IMR-90 (cell line): ENCODE data around the gene RPS8. TPM values are rescaled to one million over a fixed set of nuclear protein-coding genes. Genes with fewer than 3 reads are reported as not detected.

Experiments used
- ATAC-seq: fragments of 200-7000 bp; cut with Tn5 transposase; 2 replicates; pipeline ENCODE4 v1.9.1; 2020; ENCODE audit warnings: low read depth, mild to moderate bottlenecking, moderate library complexity
- BruUV-seq: library from RNA; stranded (reverse); fragments of 400-500 nt; replicated peaks from 2 replicates; lab custom pipeline; 2021; lab: Mats Ljungman, UMichigan
- CTCF ChIA-PET: fragments of 300-600 bp; formaldehyde crosslinking; extraction: SDS; loops from one replicate; lab custom pipeline; 2021; ENCODE audit warnings: antibody characterized with exemption; lab: Yijun Ruan, JAX
- POLR2A ChIA-PET: fragments of 300-600 bp; sonication (Branson Sonifier 250); formaldehyde crosslinking; loops from one replicate; lab custom pipeline; 2022; ENCODE audit warnings: antibody characterized with exemption; ENCODE audit not compliant: unreplicated experiment; lab: Charles Lee
- DNase-seq: peaks from one replicate; pipeline ENCODE4 v3.0.0; 2013
- H2AFZ ChIP-seq: replicated peaks from 2 replicates; pipeline ENCODE3; 2013; ENCODE audit warnings: low read length, mild to moderate bottlenecking; ENCODE audit not compliant: poor library complexity
- H2AK5ac ChIP-seq: 2 replicates; pipeline ENCODE4 v1.6.1; 2013; ENCODE audit warnings: low read depth, low read length, inconsistent platforms
- H2AK9ac ChIP-seq: replicated peaks from 2 replicates; pipeline ENCODE3; 2013; ENCODE audit warnings: mild to moderate bottlenecking, low read depth, low read length, moderate library complexity; ENCODE audit not compliant: poor library complexity
- H2BK120ac ChIP-seq: 2 replicates; pipeline ENCODE4 v1.6.1; 2013; ENCODE audit warnings: low read depth, low read length, inconsistent platforms
- H2BK15ac ChIP-seq: 3 replicates; pipeline ENCODE4 v1.6.1; 2013; ENCODE audit warnings: low read depth, low read length, inconsistent platforms
- H2BK20ac ChIP-seq: 2 replicates; pipeline ENCODE4 v1.6.1; 2013; ENCODE audit warnings: low read depth, mild to moderate bottlenecking, inconsistent platforms, low read length, moderate library complexity
- H2BK5ac ChIP-seq: 2 replicates; pipeline ENCODE4 v1.6.1; 2013; ENCODE audit warnings: mild to moderate bottlenecking, low read depth, low read length, inconsistent platforms; ENCODE audit not compliant: poor library complexity, severe bottlenecking
- H3K14ac ChIP-seq: replicated peaks from 2 replicates; pipeline ENCODE4 v1.6.1; 2013; ENCODE audit warnings: low read depth, low read length, inconsistent platforms
- H3K18ac ChIP-seq: 2 replicates; pipeline ENCODE4 v1.6.1; 2013; ENCODE audit warnings: low read depth, low read length, control low read depth
- H3K23ac ChIP-seq: 2 replicates; pipeline ENCODE4 v1.6.1; 2013; ENCODE audit warnings: low read depth, low read length, inconsistent platforms
- H3K27ac ChIP-seq: 2 replicates; pipeline ENCODE4 v1.5.1; 2013; ENCODE audit warnings: mild to moderate bottlenecking, control low read depth, low read length; ENCODE audit not compliant: insufficient read depth
- H3K27me3 ChIP-seq: 2 replicates; pipeline ENCODE4 v1.6.1; 2013; ENCODE audit warnings: low read length; ENCODE audit not compliant: control insufficient read depth, insufficient read depth
- H3K36me3 ChIP-seq: 2 replicates; pipeline ENCODE4 v1.6.1; 2013; ENCODE audit warnings: low read length, mixed read lengths; ENCODE audit not compliant: control insufficient read depth, insufficient read depth
- H3K4ac ChIP-seq: 2 replicates; pipeline ENCODE4 v1.6.1; 2013; ENCODE audit warnings: low read depth, low read length, inconsistent platforms
- H3K4me1 ChIP-seq: 2 replicates; pipeline ENCODE4 v1.6.1; 2013; ENCODE audit warnings: low read length, mixed read lengths; ENCODE audit not compliant: control insufficient read depth, insufficient read depth
- H3K4me2 ChIP-seq: 2 replicates; pipeline ENCODE4 v1.6.1; 2013; ENCODE audit warnings: low read depth, mild to moderate bottlenecking, control low read depth, low read length, moderate library complexity
- H3K4me3 ChIP-seq: 2 replicates; pipeline ENCODE4 v1.5.1; 2013; ENCODE audit warnings: low read depth, mild to moderate bottlenecking, control low read depth, low read length, moderate library complexity; ENCODE audit not compliant: insufficient read depth
- H3K56ac ChIP-seq: 2 replicates; pipeline ENCODE4 v1.6.1; 2013; ENCODE audit warnings: low read length, inconsistent platforms; ENCODE audit not compliant: insufficient read depth; ENCODE audit errors: extremely low read depth
- H3K79me1 ChIP-seq, 2 experiments: 2 replicates each; pipeline ENCODE4 v1.6.1; 2013; ENCODE audit warnings: low read length in 2 of 2, inconsistent platforms in 1 of 2, low read depth in 1 of 2
- H3K9ac ChIP-seq: 2 replicates; pipeline ENCODE4 v1.6.1; 2013; ENCODE audit warnings: low read depth, low read length, control low read depth
- H3K9me1 ChIP-seq: 2 replicates; pipeline ENCODE4 v1.6.1; 2013; ENCODE audit warnings: low read length, inconsistent platforms; ENCODE audit not compliant: insufficient read depth
- H3K9me3 ChIP-seq: 2 replicates; pipeline ENCODE4 v1.6.1; 2013; ENCODE audit warnings: low read length; ENCODE audit not compliant: control insufficient read depth, insufficient read depth
- H4K20me1 ChIP-seq: 2 replicates; pipeline ENCODE4 v1.6.1; 2013; ENCODE audit warnings: low read length, inconsistent platforms; ENCODE audit not compliant: insufficient read depth
- H4K5ac ChIP-seq: 2 replicates; pipeline ENCODE4 v1.6.1; 2013; ENCODE audit warnings: mild to moderate bottlenecking, low read depth, low read length, control low read depth
- H4K8ac ChIP-seq, 2 experiments: 2 replicates each; pipeline ENCODE4 v1.6.1; 2013; ENCODE audit warnings: low read depth in 2 of 2, low read length in 2 of 2, control low read depth in 1 of 2, inconsistent platforms in 1 of 2
- H4K91ac ChIP-seq: 2 replicates; pipeline ENCODE4 v1.6.1; 2013; ENCODE audit warnings: low read depth, low read length, inconsistent platforms; ENCODE audit not compliant: insufficient read depth
- CEBPB ChIP-seq: IDR thresholded peaks from 2 replicates; pipeline ENCODE4 v1.6.1; 2012; ENCODE audit warnings: low read depth, low read length, improper control_type of control experiment
- CHD1 ChIP-seq: IDR thresholded peaks from 2 replicates; pipeline ENCODE4 v1.6.1; 2012; ENCODE audit warnings: low read depth, low read length, improper control_type of control experiment
- MAZ ChIP-seq: IDR thresholded peaks from 2 replicates; pipeline ENCODE4 v1.6.1; 2012; ENCODE audit warnings: low read depth, mild to moderate bottlenecking, low read length, improper control_type of control experiment, moderate library complexity, borderline replicate concordance
- MXI1 ChIP-seq: IDR thresholded peaks from 2 replicates; pipeline ENCODE4 v1.6.1; 2012; ENCODE audit warnings: low read depth, mild to moderate bottlenecking, low read length, moderate library complexity, borderline replicate concordance
- NFE2L2 ChIP-seq: fragments of 150-350 bp; IDR thresholded peaks from 2 replicates; pipeline ENCODE4 v1.6.1; 2016; ENCODE audit warnings: low read depth, mild to moderate bottlenecking, low read length
- RFX5 ChIP-seq: IDR thresholded peaks from 2 replicates; pipeline ENCODE4 v1.8.0; 2012; ENCODE audit warnings: low read depth, mild to moderate bottlenecking, low read length, moderate library complexity
- WGBS, 2 experiments: methylation state at CpG; one replicate each; pipeline versions ENCODE4 v1.1.5 to v1.1.7; 2013; ENCODE audit warnings: missing lambda C conversion rate in 2 of 2; ENCODE audit not compliant: insufficient read length in 1 of 2; ENCODE audit errors: extremely low coverage in 2 of 2; 5-methylcytosine and 5-hydroxymethylcytosine counted together
- dilution Hi-C: fragments of 300-500 bp; cut with HindIII; formaldehyde crosslinking; loops from one replicate; pipeline ENCODE4 v1.14.3; 2018; ENCODE audit warnings: low sequenced_read_pairs; ENCODE audit not compliant: unreplicated experiment
- in situ Hi-C: fragments of 300-500 bp; cut with MboI; formaldehyde crosslinking; loops from 3 replicates; pipeline ENCODE4 v1.14.3; 2019; ENCODE audit warnings: low sequenced_read_pairs, inconsistent platforms, mixed read lengths
- intact Hi-C: fragments of 100-400 bp; cut with micrococcal nuclease; formaldehyde crosslinking; loops from 2 replicates; pipeline ENCODE4 v1.10.0; 2022
- polyA plus RNA-seq, 3 experiments: library from polyadenylated mRNA; depleted of rRNA; stranded (reverse); fragments of >200 nt; gene quantifications; 2 replicates each; pipeline ENCODE4 v1.2.3, GENCODE V29; 2012; ENCODE audit warnings: low replicate concordance in 1 of 3
- total RNA-seq: library from RNA; depleted of rRNA; stranded (reverse); fragments of >200 nt; gene quantifications from 2 replicates; pipeline ENCODE4 v1.2.3, GENCODE V29; 2012
- TF ChIP-seq, protein P1 (sequence below): fragments of 150-350 bp; IDR thresholded peaks from 2 replicates; pipeline ENCODE4 v1.6.1; 2016; ENCODE audit warnings: low read depth, mild to moderate bottlenecking, low read length, moderate library complexity, borderline replicate concordance
- TF ChIP-seq, protein P2 (sequence below): conservative IDR thresholded peaks from 2 replicates; pipeline ENCODE4 v1.5.1; 2012; ENCODE audit warnings: mild to moderate bottlenecking, low read depth, low read length, improper control_type of control experiment

Gene RPS8
- total and polyA plus RNA-seq, 2 of the 4 experiments (the other 2 are of a cell fraction) = 2,171 to 2,255 TPM

DNA sequence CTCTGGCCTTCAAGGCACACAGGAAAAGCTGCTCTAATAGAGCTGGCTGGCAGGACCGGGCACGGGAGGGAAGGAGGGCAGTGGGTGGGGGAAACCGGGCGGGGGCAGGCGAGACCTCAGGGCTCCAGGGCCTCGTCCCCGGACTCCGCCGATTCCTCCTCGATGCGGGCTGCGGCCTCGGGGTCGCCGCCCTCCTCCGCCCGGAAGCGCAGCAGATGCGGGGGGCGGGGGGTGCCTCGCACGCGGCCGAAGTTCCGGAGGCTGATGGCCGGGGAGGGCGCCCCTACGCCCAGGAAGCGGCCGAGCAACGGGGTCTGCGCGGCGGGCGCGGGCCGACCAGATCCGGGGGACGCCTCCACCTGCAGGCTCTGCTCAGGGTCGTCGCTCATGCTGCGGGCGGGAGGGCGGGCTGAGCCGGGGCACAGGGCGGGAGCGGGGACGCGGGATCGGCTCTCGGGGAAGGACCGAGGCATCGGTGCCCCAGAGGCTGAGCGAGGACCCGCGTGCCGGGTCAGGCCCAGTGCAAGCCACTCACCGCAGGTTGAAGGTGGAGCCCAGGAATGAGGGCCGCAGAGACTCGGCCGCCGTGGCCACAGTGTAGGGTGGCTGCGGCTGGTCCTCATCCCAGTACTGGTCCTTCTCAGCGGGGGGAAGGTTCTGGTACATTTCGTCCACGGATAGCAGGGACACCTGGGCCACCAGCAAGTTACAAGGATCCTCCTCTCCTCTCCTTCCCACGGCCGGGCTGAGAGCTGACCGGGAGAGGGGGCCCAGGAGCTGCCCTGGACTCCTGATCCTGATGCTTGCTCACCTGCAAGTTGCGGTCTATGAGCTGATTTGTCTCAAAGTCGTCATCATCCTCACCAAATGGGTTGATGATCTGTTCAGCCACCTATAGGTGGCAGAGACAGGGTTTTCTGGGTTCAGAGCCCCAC lies 9.0 kb downstream of the RPS8 start:
- intact Hi-C loops = no loop called here
- peak overlapping the region; percentile 33 to 82; a peak in 2 of 4 replicates for H4K8ac ChIP-seq
- no peaks in the 10 kb centered on the region for H3K9me3 ChIP-seq
- H3K36me3 ChIP-seq = peaks cover 15% of the 10 kb centered on the region
- H2AK9ac ChIP-seq = peak overlapping the region; percentile 66
- H2AK5ac ChIP-seq = 0 out of 2 replicates have a peak overlapping the region, but pooled peaks have one; percentile 43
- H3K18ac ChIP-seq = peak overlapping the region; percentile 7; the same call in 1 of the 2 replicates
- no peak overlapping the region for H3K9ac ChIP-seq
- no peak overlapping the region; the same call in 1 of the 2 replicates for H3K4me3 ChIP-seq
- no peak overlapping the region; the same call in 1 of the 2 replicates for H4K91ac ChIP-seq
- peaks cover 8% of the 10 kb centered on the region; the same call in 1 of the 2 replicates for H3K9me1 ChIP-seq
- peaks cover 0 to 18% of the 10 kb centered on the region in 2 experiments; a peak in 2 of 4 replicates for H3K79me1 ChIP-seq
- no peak overlapping the region for H3K27ac ChIP-seq
- H2BK15ac ChIP-seq = no peak overlapping the region
- no peak overlapping the region for H2BK5ac ChIP-seq
- H3K4me2 ChIP-seq = peak overlapping the region; percentile 38; the same call in 1 of the 2 replicates
- in situ Hi-C loops = no loop called here
- dilution Hi-C loops = no loop called here
- H3K14ac ChIP-seq = no peak overlapping the region
- whole genome bisulfite sequencing, 2 experiments = 3% methylated on average over 6 of the region's 71 CpGs; no CpG with 5 or more reads in 1 of the 2 experiments
- peak overlapping the region; percentile 77 for H2AFZ ChIP-seq
- no peak overlapping the region for H2BK120ac ChIP-seq
- H2BK20ac ChIP-seq = no peak overlapping the region
- peak overlapping the region; percentile 91 for H4K5ac ChIP-seq
- peaks cover 8% of the 10 kb centered on the region; the same call in 1 of the 2 replicates for H3K4me1 ChIP-seq
- no TSS peak for BruUV-seq
- H3K27me3 ChIP-seq = no peaks in the 10 kb centered on the region; the same call in 1 of the 2 replicates
- H4K20me1 ChIP-seq = 0 out of 2 replicates have a peak, but pooled peaks cover 15% of the 10 kb centered on the region
- DNase-seq = no peak
- peak; percentile 11 for ATAC-seq
- TF ChIP-seq, protein P1, sequence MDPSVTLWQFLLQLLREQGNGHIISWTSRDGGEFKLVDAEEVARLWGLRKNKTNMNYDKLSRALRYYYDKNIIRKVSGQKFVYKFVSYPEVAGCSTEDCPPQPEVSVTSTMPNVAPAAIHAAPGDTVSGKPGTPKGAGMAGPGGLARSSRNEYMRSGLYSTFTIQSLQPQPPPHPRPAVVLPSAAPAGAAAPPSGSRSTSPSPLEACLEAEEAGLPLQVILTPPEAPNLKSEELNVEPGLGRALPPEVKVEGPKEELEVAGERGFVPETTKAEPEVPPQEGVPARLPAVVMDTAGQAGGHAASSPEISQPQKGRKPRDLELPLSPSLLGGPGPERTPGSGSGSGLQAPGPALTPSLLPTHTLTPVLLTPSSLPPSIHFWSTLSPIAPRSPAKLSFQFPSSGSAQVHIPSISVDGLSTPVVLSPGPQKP = no peak
- TF ChIP-seq CHD1 (no peak), MAZ (no peak), CEBPB (no peak), NFE2L2 (no peak), RFX5 (no peak), MXI1 (no peak)
- TF ChIP-seq, protein P2, sequence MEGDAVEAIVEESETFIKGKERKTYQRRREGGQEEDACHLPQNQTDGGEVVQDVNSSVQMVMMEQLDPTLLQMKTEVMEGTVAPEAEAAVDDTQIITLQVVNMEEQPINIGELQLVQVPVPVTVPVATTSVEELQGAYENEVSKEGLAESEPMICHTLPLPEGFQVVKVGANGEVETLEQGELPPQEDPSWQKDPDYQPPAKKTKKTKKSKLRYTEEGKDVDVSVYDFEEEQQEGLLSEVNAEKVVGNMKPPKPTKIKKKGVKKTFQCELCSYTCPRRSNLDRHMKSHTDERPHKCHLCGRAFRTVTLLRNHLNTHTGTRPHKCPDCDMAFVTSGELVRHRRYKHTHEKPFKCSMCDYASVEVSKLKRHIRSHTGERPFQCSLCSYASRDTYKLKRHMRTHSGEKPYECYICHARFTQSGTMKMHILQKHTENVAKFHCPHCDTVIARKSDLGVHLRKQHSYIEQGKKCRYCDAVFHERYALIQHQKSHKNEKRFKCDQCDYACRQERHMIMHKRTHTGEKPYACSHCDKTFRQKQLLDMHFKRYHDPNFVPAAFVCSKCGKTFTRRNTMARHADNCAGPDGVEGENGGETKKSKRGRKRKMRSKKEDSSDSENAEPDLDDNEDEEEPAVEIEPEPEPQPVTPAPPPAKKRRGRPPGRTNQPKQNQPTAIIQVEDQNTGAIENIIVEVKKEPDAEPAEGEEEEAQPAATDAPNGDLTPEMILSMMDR = no peak
- 0 out of 2 replicates have a peak overlapping the region, but pooled peaks have one; percentile 42 for H3K23ac ChIP-seq
- ChIA-PET POLR2A (interaction anchor here (0.5 to 1.3 kb wide), 2 partner anchors 9 to 195 kb away, joined by 5 to 13 read pairs; no protein-coding TSS in a partner anchor), CTCF (interaction anchor here (0.6 kb wide), 1 partner anchor 185 kb away, joined by 11 read pairs; no protein-coding TSS in a partner anchor)
- H3K4ac ChIP-seq = no peak overlapping the region
- no peak overlapping the region for H3K56ac ChIP-seq
